ENCODE results near the gene VASP.

VASP gene

GRCh38 chr19:45560686-45561085, 53.4 kb downstream of the VASP start:
- no peak for DNase-seq

DNA sequence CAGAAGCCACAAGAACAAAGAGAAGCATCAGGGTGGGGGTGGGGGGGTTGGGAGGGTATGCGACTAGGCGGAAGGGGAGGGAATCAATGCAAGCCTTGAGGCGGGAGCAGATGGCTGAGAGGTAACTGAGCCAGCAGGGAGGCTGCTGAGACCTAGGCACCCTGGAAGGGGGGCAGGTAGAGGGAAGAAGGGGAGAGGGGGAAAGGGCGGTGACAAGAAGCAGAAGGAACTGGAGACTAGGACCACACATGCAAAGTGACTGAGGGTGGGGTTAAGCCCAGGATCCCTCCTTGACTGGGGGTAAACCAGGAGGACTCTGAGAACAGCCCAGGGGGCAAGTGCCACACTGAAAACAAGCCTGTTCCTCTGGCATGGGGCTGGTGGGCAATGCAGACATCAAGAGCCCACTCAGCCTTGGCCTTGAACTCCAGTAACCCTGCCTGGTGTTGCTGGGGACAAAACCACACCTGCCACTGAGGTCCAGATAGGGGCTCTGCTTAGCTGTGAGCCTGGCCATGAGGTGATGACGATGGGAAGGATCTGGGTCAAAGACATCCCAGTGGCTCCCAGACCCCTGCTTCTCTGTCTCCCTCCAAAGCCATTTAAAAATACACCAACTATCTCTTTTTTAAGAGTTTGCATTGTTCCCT, 57.0 kb downstream of the VASP start:
- DNase-seq = no peak

- no peak for DNase-seq
These were observed 60.3 kb downstream of the VASP start for GRCh38 chr19:45567609-45568008.

- DNase-seq = no peak
These were observed 61.5 kb downstream of the VASP start for GRCh38 chr19:45568732-45569131.

DNA sequence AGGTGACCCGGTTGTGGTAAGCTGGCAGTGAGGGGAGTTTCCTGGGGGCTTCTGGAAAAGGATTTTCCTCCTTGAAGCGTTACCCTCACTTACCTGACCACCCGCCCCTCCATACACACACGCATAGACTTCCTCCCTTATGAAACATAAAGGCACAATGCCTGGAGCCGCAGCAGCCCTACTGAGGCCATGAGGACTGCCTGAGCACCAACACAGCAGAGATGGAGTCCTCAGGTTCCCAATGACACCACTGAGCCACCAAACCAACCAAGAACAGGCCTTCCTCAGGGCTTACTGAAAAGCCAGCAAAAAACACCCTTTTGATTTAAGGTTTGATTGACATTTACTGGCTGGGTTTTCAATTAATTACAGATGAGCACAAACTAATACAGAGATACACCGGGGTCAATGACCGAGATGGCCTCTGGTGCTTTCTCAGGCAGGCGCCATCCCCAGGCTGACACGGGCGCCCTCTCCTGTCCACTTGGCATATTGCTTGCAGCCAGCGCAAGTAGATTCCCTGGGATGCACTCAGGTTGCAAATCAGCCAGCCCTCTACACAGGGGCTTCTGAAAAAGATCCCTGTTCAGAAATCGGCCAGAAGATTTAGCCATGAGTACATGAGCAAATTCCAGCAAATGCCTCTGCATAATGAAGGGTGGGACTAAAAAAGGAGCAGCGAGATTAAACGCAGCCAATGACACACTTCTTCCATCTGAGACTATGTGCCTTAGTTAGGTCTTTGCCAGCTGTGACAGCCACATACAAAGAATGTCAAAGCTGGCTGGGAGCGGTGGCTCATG, 62.5 kb downstream of the VASP start:
- DNase-seq = no peak

- no peak for DNase-seq
These were observed 64.4 kb downstream of the VASP start for GRCh38 chr19:45571457-45572220.

DNA sequence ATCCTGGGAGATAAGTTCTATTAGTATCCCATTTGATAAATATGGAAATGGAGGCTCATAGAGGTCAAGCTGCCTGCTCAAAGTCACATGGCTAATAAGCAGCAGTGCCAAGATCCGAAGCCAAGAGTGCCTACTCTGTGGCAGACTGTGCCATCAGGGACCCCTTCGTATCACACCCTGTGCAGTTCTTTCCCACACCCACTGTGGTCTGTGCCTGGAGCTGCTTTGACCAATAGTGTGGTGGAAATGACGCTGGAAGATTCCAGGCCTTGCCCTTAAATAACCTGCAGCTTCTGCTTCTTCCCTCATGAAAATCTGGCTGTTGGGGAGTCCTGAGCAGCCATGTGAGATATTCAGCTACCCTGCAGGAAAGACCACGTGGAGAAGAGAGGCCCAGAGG, 67.2 kb downstream of the VASP start:
- no peak for DNase-seq

DNA sequence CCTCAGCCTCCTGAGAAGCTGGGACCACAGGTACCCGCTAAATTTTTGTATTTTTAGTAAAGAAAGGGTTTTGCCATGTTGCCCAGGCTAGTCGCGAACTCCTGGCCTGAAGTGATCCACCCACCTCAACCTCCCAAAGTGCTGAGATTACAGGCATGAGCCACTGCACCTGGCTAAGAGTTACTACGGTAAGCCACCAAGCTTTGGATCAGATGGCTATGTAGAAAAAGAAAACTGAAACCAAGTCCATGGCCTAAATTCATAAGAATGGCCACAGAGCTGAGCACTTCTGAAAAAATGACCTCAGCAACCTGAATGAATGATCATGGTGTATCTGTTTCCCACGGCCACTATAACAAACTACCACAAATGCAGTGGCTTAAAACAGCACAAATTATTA, 67.9 kb downstream of the VASP start:
- no peak for DNase-seq
